ENCODE data around the gene GRM4.
"Not testable (repeated sequence)": the region's sequence is repeated elsewhere in the genome, so short reads cannot be mapped to it uniquely, and the experiment has no call there.

GRM4 gene

DNA sequence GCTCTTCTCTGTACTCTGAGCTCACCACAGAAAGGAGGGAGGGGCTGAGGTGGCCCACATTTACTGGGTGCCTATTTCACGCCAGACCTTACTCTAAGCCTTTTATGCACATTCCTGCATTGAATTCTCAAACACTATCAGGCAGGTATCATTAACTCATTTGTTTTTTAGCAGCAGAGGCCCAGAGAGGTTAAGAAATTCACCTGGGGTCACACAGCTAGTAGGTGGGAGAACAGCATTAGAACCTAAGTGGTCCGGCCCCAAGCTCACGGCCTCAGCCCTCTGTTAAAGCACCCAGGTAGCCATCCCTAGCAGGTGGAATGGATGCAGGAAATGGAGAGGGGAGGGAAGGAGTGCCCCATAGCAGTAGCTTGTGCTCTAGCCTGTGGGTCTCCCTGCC lies 84.5 kb downstream of the GRM4 start:
- no peak for DNase-seq

DNA sequence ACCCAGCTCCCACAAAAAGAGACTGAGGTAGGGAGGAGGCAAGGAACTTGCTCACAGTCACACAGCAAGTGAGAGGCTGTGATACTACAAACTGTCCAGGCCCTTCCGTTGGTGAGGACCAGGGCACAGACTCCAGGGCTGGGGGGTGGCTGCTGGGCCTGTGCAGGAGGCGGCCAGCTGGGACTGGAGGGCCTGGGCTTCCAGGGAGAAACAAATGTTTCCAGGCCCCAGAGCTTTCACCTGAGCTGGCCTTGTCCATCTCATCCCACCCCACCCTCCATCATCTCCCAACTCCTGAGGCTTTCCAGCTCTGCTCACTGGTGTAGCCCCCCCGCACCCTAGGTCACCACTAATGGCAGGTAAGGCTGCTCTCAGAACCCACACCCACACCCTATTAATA lies 86.0 kb downstream of the GRM4 start:
- no peak for DNase-seq

DNA sequence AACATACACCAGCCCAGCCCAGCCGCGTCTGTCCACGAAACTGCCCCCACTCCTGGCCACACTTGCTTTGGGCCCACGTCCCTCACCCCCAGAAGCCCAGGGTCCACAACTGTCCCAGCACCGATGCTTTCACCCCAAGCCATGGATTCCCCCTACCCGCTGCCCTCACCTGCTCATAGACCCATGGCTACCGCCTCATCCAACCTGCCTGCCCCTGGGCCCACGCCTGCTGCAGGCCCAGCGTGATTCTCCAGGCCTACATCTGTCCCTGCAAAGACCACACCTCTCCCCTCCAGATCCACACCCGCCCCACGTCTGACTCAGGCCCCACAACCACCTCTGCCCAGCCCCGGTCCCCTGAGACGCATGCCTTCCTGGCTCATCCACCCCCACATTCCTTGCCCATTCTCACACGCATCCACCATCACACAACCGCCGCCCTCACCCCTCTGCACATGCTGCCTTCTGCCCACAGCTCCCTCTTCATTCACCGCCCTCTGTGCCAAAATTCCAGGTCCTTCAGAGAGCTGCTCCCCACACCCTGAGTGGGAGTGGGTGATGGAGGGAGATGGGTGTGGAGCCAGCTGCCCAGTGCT lies 86.7 kb downstream of the GRM4 start:
- peak; percentile 81 for DNase-seq

DNA sequence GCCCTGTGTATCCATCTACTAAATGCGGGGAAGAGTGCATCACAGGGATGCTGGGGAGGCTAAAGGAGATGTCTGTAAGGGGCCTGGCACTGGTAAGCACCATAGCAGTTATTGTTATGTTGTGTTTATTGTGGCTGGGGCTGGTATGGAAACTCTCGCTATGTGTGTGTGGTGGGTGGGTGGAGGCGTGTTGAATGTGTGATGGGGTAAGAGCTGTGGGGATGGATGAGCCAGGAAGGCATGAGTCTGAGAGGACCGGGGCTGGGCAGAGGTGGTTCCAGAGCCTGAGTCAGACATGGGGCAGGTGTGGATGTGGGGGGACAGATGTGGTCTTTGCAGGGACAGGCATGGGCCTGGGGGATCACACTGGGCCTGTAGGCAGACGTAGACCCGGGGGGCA lies 88.1 kb downstream of the GRM4 start:
- DNase-seq, result no peak

DNA sequence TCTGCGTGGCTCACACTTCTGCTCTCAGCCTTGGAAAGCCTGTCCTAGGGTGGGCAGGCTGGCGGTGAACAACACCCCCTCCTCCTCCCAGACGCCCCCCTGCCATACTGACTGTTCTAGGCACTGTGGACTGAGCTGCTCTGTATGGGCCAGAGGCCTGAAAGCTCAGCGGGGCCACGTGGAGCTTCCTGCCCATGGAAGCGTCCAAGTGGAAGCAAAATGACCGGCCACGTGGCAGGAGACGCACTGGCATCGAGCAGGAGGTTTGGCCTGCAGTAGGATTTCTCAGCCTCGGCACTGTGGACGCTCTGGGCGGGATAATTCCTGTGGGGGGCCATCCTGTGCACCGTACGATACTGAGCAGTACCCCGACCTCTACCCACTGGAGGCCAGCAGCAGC lies 88.7 kb downstream of the GRM4 start:
- DNase-seq, result no peak

DNA sequence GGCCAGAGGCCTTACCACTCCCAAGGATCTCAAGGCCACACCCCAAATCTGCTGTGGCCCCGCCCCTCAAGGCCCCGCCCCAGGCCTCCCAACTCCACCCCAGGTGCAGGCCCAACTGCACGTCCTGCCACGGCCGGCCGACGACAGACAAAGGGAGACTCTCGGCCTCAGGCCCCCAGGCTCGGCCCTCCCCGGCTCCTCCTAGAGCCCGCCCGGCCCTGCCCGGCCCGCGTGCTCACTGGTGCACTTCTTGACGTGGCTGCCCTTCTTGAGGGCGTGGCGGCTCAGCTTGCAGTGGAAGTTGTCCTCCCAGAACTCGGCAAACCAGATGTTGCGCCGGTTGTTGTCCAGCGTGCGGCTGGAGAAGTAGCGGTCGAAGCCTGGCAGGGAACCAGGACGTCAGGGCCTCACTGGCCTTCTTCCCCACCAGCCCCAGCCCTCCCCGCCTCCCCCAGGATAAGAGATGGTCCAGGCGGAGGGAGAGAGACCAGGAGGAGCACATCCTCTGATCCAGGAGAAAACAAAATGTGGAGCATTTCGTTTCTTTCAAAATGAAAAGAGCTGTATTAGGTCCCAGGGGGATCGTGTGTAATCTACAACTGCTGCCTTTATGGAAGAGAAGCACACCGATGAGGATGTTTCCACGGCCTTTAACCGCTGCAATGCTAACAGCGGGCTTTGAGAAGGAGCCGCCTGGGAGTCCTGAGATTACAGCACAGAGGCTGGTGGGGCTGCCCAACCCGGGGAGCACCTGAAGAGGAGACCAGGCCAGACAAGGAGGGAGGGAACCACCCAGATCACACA lies 89.4 kb downstream of the GRM4 start:
- peak; percentile 60 for DNase-seq

DNA sequence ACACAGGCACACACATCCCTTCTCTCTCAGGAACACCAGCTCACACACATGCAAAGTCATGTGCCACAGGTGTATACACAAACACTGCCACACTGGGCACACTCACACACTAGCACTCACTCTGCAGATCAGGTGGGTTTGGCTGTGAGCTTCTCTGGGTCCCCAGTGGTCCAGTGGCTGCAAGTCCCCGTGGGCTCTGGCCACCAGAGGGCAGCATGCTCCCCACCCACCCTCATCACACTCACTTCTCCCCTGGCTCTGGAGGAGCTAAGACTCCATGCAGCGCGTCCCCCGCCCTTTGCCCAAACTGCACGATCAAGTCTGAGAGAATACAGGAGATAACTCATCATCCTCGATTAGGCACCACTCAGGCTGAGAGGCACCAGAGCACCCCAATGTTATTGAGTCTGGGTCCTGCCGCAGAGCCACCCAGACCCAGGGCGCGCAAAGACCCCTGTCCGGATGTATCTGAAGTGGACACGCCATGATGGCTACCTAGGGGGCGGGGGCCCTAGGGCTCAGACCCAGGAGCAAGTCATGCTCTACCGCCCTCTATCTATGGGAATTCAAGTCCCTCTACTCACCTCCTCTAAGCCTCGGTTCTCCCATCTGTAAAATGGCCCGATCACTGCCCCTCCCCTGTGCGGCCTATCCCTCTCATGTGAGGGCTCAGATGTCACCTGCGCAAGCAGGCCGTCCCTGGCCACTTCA lies 90.5 kb downstream of the GRM4 start:
- peak; percentile 71 for DNase-seq

DNA sequence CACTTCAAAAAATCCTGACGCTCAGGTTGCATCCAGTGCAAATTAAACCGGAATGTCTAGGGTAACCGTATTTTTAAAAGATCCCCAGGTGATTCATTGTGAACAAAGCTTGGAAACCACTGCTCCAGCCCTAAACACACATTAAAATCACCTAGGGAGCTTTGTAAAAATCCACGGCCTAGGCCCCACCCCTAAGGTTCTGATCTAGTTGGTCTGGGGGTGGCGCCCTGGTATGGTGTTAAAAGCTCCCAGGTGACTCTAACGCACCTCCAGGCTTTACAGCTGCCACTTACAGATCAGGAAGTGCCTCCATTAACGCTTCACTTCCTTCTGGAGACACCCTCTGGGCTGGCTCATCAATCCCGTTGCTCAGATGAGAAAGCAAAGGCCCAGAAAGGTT lies 92.2 kb downstream of the GRM4 start:
- no peak for DNase-seq

DNA sequence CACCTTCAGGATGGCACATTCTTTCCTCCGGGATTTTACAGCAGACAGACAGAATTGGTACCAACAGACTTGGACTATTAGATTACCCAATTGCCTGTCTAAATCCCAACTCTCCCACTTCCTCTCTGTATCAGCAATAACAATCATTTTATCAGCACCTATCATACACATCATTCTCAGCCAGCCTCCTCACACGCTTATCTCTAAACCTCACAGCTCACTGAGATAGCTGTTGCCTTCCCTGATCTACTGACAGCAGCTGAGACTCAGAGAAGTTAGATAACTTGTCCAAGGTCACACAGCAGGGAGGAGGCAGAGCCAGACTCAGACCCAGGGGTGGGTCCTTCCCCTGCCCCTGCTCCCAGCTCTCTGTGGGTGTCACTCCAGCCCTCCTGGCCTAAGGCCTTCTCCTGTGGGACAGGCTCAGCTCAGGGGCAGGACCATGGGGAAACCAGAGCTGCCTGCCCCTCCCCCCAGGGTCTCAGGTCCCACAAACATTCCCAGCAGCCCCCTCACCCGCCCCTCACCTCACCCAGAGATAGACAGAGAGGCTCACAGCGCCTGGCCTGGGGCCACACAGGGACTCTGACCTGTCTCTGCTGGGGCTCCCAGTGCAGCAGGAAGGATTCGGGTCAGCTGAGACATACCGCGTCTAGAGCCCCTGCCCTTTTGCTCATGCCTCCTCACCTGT lies 92.8 kb downstream of the GRM4 start:
- DNase-seq, result no peak

DNA sequence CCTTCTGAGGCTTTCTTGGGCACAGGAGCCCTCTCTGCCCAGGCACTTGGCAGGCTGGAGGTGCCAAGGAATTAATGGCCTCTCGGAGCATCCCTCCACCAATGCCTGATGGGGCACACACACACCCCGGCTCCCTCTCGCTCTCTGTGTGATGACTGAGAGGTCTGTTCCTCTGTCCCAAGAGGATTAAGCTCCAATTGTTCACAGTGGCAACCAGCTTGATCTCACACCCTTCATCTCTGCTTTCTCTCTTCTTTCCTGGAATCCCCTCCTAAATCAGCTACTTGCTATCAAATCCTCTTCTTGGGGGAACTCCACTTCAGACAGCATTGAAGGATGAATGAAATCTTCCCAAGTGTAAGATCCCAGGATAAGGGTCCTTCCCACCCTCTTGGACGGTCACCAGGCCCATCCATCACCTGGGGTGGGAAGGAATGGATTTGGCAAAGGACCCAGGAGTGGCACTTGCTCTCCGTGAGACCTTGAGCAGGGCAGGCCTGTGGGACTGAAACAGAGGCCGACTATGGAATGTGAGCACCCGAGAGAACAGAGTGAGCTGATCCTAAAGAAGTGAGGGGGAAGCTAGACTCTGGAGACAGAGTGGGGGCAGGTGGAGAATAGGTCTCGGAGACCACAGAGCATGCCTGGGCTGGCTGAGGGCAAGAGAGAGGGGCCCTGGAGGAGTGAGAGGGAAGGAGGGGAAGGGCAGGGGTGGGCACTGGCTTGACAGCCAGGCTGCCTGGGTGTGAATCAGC lies 93.6 kb downstream of the GRM4 start:
- no peak for DNase-seq

DNA sequence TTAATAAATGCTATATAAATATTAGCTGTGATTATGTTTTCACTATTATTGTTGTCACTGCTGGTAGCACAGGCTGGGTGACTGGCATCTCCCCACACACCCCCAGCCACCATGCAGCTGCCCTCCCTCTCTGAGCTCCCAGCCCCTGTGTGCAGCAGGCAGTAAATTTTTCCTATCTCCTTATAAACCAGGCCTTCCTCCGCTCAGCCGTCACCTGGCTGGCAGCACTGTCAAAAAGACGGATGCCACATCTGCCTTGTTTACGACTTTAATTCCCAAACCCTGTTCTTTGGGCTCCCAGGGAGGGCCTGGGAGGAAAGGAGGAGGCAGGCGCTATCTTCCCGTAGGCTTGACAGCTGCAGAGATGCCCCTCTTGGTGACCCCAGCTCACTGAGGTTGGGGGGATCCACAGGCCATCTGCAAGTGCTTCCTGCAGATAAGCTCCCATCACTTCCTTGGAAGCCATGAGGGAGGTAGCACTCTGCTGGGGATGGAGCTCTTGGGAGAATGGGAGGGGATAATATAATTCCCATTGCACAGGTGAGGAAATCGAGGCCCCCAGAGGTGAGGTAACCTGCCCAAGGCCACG lies 94.5 kb downstream of the GRM4 start:
- no peak for DNase-seq

DNA sequence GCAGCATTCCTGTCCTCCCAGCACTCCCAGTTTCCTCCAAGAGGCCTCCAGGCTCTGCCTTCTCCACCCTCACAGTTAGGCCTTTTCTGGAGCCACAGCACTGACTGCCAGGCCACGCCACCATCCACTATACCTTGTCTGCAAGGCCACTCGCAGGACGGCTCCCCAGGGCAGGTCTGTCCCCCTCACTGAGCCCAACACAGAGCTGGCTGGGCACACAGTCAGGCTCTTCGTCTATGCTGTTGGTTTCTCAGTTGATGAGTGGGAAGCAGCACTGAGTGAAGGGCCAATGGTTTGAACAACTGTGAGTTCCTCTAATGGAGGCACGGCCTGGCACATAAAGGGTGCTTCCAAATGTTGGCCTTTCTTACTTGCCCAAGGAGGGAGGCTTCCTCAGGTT lies 95.2 kb downstream of the GRM4 start:
- no peak for DNase-seq

DNA sequence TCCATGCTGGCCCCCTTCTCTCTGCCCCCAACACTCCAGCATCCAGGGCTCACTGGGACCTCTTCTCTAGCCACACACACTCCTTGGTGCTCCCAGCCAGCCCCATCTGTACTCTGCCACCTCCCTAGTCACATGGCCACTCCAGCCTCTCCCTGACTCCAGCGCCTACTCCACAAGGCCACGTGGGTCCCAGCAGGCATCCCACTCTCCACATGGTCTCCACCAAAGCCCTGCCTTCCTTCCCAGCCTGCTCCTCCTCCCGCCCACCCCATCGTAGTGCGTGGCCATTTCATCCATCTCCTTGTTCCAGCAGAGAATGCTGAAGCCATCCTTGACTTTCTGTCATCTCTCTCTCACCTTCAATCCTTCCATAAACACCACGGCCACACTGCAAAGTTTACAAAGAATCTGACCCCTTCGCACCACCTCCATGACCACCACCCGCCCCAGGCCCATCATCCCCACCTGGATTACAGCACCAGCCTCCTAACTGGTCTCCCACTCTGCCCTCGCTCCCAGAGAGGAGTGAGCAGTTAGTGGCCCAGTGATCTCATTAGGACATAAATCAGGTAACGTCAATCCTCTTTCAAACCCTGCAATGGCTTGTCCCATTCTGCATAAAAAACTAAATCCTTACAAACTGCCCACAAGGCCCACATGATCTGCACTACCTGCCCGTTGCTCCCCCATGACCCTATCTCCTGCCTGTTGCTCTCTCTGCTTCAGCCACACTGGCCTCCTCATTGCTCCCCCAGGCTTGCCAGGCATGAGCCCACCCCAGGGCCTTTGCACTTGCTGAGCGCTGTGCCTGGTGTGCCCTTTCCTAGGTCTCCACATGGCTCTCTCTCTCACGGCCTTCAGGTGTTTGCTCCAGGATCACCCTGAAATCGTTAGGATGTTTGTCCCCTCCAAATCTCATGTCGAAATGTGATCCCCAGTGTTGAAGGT lies 96.2 kb downstream of the GRM4 start:
- DNase-seq, result no peak

DNA sequence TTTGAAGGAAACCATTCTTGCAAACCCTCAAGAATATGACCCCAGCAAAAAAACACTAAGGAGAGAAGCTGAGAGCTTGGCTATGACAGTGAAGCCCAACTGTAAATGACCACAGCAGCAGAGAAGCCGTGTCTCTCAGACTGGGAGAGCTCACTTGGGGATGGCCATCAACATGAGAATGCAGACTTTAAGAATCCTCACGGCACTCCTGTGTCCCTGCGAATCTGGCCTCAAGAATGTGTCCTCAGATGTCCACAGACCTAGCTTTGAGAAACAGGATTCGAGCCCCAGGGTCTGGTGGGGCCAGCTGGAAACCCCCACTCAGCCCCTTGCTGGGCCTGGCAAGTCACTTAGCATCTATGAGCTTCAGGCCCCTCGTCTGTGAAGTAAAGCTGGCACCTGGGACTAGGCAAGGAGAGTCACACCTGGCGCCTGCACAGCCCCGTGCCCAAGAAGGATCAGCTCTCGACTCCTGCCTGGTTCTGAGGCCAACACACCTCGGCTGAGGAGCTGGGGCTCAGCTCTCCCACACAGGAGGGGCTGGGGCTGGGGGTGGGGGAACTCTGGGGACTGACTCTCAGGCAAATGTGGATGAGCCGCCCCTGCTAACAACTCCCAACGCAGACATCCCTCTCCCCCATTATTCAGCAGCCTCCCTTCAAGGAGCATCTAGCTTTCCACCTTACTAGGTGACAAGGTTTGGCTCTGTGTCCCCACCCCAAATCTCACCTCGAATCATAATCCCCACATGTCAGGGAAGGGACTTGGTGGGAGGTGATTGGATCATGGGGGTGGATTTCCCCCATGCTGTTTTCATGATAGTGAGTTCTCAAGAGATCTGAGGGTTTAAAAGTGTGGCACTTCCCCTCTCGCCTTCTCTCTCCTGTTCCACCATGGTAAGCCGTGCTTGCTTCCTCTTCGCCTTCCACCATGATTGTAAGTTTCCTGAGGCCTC lies 97.7 kb downstream of the GRM4 start:
- DNase-seq, result no peak

DNA sequence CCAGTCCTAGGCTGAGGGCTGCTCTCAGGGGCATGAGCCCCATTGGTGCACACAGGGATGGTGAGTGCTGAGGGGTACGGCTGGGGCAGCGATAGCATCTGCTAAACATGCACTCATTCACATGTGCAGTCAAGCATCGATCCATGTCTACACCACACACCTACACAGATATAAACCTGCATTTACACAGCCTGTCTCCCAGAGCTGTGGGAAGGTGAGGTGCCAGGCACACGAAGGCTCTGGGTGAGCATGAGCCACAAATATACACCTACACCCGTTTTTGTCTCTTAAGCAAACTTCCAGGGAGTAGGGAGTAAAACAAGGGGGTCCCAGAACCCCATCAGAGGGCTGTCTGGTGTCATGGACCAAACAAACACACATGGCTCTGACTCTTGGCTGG lies 99.3 kb downstream of the GRM4 start:
- no peak for DNase-seq

DNA sequence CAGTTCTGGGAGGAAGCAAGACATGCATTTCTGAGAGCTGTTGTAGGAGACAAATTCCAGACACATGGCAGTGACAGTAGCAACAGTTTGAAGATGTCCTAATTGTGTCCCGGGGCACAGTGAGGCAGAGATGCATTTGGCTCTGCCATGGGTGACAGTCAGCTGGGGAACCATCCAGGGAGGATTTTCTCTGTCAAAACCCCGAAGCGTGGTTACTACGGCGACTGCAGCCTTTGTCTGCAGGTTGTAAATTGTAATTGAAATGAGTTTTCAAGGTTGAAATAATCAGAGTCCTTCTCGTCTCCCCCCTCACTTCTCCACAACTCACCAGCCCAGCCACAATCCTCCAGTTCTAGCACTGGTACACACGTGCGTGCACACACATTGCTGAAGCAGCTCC lies 100.1 kb downstream of the GRM4 start:
- DNase-seq, result no peak

DNA sequence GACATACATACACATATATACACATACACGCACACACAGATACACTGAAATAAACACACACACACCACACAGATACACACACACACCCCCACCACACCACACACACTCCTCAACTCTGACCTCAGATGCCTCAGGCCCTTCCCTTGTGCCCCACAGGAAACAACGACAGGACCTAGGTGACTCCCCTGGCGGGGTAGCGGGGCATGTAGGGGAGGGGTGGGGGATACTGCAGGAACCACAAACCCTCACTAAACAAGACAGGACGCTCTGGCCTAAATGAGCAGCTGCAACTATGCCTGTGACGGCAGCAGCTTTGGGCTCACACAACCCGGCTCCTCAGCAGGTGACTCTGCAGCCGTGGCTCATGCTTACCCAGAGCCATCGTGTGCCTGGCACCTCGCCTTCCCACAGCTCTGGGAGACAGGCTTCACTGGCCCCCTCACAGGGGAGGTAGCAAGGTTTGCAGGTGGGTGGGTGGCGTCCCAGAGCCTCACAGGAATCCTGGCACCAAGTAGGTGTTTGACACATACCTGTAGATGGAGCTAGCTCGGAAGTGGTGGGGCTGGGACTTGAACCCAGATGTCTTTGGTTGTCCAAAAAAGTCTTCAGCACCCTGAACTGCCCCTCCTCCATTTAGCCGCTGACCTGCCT lies 100.8 kb downstream of the GRM4 start:
- DNase-seq, result no peak

DNA sequence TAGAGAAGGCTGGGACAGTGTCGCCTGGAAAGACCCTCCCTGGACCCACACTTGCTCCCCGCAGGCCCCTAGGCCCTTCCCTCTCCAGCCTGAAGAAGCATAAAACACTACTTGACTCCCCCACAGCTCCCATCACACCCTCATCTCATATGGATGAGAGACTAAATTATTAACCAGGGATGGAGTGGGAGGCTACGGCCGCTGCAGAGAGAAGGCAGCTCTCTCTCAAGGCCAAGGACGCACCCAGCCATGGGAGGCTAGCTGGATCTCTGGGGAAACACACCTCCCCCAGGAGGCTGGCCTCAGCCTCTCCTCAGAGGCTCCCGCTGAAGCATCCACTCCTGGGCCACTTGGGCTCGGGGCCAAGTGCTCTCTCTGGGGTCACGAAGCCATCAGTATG lies 102.5 kb downstream of the GRM4 start:
- no peak for DNase-seq

DNA sequence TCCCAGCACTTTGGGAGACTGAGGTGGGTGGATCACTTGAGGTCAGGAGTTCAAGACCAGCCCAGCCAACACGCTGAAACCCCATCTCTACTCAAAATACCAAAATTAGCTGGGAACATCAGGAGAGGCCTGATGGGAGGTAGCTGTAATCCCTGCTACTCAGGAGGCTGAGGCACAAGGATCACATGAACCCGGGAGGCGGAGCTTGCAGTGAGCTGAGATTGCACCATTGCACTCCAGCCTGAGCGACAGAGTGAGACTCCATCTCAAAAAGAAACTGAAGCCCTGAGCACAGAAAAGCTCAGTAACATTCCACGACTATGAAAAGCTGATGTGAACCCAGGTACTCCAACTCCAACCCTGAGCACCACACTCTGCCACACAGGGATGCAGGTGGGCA lies 103.9 kb downstream of the GRM4 start:
- DNase-seq, result not testable (repeated sequence)
